DMS53 treated with DMSO at 0.1 percent for 48 hours (cell line): Measurements from ENCODE around the gene SARDH.
"Not testable (repeated sequence)": the region's sequence is repeated elsewhere in the genome, so short reads cannot be mapped to it uniquely, and the experiment has no call there.

Experiments used
- DNase-seq: peaks from one replicate; lab custom pipeline; 2025; ENCODE audit not compliant: unreplicated experiment; lab: John Stamatoyannopoulos, UW

SARDH gene

DNA sequence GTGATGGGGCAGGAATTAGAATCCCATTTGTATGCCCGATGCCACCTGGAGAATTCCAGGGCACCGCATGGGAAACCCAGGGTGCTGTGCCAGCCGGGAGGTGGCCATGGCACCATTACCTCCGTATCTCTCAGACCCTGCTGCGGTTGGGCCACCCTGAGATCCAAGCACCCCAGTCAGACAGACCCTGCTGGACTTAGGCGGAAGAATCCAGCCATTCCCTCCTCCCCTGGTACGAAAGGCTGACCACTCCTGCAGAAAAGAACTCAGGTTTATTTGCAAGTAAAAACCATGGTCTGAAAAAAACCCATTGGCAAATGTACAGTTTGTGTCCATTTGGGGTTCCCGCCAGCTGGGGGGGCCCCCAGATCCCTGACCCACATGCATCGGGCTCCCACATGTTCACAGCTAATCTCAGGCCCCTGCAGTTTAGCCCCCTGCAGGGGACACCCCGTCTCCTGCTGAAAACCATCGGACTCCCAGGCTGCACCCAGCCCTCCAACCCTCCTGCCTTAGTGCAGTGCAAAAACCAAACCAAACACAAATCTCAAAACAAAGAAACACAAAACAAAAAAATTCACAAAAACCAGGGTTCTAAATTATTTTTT is 23.6 kb upstream of the SARDH start:
- DNase-seq: no peak

DNA sequence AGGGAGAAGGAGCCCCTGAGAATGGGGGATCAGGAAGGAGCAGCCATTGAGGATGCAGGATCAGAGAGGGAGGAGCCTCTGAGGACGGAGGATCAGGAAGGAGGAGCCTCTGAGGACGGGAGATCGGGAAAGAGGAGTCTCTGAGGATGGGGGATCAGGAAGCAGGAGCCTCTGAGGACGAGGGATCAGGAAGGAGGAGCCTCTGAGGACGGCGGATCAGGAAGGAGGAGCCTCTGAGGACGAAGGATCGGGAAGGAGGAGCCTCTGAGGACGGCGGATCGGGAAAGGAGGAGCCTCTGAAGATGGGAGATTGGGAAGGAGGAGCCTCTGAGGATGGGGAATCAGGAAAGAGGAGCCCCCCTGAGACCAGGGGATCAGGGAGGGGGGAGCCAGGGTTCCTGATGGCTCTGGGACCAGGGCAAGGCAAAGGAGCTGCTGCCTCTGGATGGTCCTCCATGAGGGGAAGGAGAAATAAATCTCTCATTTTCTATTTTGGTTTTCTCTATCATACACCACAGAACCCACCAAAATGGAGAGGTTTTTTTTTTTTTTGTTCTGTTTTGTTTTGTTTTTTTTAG is 22.6 kb upstream of the SARDH start:
- no peak for DNase-seq

DNA sequence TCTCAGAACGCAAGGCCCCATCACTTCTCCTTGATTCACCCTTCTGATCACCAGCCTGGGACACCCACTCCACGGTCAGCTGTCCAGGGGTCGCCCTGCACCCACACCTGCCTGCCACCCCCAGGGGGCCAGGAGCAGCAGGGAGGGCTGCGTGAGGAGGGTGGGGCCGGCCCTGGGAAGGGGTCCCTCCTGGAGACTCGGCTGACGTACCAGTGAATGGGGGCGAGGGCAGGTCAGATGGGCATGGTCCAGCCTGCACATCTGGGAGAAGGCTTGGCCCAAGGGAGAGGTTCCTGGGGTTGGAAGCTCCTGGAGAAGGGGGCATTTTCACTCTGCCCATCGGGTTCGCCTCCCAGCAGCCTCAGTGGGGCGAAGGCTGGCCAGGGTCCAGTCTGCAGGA is 21.8 kb upstream of the SARDH start:
- no peak for DNase-seq

DNA sequence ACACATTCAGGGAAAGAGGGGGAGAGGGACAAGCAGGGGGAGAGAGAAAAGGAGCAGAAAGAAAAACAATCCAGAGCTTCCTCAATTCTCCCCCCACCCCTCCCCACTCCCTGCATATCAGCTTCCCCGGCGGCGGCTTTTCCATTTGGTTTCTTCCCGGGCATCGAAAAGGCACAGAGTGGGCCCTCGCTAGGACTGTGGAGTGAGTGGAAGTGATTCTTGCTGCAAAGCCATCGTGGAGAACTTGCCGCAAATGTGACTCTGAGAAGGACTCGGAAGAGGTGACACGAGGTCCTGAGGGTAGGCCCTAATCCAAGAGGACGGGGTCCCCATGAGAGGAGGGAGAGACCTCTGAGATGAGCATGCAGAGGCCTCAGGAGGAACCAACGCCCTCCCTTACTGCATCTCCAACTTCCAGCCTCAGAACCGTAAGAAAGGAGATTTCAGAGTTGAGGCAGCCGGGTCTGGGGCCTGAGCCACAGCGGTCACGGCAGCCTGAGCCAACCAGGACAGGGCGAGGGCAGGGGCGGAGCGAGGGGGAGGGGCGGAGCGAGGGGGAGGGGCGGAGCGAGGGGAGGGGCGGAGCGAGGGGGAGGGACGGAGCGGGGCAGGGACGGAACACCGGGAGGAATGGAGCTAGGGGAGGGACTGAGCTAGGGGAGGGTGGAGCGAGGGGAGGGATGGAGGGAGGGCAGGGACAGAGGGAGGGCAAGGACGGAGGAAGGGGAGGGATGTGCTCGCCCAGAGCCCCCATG is 21.2 kb upstream of the SARDH start:
- DNase-seq: no peak

DNA sequence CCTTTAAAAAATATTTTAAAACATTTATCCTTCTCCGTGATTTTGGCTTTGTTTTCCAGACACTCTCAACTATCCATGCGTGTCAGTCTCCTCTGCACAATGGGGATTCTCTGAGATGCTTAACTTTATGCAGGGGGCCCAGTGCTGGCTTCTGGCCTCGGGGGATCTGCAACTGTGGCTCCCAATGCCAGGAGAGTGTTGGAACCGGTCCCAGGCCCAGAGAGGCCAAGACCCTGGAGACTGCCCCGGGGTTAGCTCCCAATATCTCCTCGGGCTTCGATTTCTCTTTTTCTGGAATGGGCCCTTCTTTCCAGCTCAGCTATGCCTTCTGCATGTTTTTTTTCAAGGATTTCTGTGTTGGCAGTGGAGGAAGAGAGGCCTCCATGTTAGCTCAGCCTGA is 20.1 kb upstream of the SARDH start:
- DNase-seq: no peak

DNA sequence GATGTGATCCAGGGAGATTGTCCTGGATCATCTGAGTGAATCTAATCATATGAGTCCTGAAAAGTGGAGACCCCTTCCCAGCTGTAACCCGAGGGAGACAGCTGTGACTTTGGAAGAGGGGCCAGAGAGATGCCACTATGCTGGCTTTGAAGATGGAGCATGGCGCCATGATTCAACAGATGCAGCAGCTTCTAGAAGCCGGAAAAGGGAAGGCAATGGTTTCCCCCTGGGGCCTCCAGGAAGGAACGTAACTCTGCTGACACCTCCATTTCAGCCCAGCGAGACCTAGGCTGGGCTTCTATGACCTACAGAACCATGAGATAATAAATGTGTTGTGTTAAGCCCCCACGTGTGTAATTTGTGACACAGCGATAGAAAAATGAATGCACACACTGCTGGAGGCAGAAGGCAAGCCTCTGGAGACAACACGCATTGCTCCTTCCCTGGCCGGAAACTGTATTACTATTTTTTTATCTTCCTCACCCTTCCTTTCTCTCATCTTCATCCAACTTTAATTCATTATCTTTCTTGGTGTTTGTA is 16.6 kb upstream of the SARDH start:
- DNase-seq: no peak

DNA sequence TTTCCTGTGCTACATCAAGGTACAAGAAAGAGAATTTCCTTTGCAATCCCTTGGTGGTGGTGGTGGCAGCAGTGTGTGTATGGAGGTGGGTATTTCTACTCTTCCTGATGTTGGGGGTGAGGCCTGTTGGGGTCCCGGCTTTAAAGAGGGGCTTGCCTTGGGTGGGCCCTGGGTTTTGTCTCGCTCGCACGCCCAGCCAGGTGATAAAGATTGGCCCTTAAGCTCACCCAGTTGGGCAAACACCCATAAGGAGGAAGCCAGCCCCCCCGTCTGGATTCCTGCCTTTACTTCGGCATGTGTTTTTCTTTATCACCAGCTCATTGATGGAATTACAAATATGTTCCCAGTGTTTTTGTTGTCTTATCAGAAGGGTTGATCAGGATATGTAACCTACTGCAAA is 16.0 kb upstream of the SARDH start:
- DNase-seq: no peak

DNA sequence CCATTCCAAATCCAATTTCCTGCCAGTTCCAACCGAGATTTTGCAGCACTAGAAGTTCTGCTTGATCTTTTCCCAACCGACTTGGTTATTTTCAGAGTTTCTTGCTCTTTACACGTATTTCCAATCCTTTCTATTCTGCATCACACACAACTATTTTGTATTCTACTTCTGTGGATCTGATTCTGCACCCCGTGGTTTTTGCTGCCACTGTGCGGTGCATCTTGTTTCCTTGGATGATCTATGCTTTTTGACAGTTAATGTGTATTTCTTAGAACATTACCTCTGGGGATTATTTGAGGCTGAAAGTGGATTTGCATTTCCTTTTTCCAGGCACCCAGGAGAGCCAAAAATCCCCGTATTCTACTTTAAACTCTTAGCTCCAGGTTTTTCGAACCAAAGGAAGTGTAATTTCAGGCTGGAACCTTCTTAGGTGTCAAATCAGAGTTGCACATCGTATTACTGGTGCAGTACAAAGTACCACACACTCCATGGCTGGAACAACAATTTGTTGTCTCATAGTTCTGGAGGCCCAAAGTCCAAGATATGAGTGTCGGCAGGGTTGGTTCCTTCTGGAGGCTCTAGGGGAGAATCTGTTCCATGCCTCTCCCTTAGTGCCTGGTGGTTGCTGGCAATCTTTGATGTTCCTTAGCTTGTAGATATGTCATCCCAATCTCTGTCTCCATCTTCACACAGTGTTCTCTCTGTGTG is 14.7 kb upstream of the SARDH start:
- DNase-seq: no peak

DNA sequence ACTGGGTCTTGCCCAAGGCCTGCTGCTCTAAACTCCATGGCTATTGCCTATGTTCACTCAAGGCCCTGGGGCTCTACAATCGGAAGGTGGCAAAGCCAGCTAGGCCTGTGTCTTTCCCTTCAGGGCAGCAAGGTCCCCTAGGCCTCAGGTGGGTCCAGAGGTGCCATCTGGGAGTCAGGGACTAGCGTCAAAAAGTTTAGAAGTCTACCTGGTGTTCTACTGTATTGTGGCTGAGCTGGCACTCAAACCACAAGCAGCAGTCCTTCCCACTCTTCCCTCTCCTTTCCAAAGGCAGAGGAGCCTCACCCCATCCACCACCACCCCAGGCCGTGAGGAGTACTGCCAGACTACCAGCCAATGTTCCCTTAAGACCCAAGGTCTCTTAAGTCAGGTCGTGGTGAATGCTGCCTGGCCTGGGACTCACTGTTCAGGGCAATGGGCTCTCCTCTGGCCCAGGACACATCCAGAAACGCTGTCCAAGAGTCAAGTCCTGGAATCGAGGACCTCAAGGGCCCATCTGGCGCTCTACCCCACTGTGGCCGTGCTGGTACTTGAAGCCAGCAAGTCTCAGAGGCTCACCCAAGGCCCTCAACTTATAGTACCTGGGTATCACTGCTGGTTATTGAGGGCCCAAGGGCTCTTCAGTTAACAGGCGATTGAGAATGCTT is 13.0 kb upstream of the SARDH start:
- DNase-seq: no peak

DNA sequence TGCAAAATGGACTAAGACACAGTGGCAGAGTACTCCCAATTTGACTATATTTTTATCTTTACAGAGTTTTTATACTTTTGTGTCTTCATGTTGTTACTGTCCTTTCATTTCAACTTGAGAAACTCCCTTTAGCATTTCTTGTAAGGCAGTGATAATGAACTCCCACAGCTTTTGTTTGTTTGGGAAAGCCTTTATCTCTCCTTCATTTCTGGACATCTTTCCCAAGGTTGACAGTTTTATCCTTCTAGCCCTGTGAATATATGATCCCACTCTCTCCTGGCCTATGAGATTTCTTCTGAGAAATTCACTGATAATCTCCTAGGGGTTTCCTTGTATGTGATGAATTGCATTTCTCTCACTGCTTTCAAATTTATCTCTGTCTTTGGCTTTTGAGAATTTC is 9.2 kb upstream of the SARDH start:
- no peak for DNase-seq

DNA sequence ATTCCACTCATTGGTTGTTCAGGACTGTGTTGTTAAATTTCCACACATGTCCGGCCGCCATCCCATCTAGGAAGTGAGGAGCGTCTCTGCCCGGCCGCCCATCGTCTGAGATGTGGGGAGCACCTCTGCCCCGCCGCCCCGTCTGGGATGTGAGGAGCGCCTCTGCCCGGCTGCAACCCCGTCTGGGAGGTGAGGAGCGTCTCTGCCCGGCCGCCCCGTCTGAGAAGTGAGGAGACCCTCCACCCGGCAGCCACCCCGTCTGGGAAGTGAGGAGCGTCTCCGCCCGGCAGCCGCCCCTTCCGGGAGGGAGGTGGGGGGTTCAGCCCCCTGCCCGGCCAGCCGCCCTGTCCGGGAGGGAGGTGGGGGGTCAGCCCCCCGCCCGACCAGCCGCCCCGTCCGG is 6.4 kb upstream of the SARDH start:
- DNase-seq: not testable (repeated sequence)

DNA sequence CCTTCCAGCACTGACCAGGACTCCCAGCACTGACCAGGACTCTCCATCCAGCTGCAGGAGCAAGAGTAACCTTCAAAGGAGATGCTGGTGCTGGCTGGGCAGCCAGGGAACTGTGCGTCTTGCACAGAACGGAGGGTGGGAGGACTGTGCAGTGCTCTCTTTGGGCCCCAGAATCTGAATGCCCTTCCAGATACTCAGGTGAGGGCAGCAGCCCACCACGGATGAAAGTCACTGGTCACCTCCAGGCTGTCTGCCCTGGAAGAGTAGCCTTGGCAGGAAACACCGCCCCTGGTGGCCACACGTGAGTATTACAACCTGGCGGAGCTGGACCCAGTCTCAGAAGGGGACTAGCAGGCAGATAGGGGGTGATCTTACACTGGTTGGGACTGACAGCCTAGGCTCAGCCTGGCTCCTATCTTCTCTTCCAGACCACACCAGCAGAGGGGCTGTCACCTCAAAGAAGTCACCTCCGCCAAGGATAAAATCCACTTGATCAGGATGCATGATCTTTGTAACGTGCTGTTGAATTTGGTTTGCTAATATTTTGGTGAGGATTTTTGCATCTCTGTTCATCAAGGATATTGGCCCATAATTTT is 4.8 kb upstream of the SARDH start:
- DNase-seq: peak; percentile 68

DNA sequence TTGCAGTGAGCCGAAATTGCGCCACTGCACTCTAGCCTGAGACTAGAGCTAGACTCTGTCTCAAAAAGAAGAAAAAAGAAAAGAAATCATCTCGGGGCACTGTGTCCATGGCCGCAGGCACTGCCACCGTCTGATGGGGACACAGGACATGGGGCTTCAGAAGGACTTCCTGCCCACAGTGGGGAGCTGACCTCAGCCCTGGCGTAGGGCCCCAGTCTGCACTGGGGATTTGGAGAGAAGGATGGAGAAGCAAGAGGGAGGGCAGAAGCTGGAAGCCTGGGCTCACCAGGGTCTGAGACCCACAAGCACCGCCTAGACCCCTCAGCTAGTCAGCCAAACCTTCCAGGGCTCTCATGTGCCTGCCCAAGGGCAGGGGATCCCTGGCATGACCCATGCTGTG is 4.1 kb upstream of the SARDH start:
- no peak for DNase-seq

DNA sequence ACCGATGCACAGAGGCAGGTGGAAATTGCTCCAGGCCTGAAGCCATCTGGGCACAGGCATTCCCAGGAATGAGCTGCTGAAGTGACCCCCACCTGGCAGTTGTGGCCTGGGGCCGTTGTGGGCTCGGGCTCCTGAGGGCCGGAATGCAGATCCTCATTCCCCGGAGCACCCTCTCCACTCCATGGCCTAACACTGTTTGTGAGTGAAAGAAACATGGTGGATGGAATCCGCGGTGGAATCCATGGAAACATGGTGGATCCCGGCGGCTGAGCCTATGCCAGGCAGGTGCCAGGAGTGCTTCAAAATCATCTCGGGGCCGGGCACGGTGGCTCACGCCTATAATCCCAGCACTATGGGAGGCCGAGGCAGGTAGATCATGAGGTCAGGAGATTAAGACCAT is 3.6 kb upstream of the SARDH start:
- no peak for DNase-seq

DNA sequence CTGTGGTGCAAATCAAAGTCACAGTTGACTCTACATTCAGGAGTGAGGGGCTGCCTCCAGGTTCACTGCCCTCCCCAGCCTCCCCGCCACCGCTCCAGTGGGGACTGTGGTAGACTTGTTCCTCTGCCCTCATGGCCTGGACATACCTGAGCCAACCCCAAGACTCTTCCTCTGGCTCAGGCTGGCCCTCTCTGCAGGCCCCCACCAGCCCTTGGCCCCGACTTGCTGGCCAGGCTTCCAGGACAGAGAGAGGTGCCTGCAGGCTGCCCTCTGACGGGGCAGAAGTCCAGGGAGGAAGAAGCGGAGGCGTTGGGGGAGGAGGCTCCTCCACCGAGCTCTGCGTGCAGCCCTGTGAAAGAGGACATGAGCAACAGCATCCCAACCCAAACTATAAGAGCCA is 2.8 kb upstream of the SARDH start:
- no peak for DNase-seq

DNA sequence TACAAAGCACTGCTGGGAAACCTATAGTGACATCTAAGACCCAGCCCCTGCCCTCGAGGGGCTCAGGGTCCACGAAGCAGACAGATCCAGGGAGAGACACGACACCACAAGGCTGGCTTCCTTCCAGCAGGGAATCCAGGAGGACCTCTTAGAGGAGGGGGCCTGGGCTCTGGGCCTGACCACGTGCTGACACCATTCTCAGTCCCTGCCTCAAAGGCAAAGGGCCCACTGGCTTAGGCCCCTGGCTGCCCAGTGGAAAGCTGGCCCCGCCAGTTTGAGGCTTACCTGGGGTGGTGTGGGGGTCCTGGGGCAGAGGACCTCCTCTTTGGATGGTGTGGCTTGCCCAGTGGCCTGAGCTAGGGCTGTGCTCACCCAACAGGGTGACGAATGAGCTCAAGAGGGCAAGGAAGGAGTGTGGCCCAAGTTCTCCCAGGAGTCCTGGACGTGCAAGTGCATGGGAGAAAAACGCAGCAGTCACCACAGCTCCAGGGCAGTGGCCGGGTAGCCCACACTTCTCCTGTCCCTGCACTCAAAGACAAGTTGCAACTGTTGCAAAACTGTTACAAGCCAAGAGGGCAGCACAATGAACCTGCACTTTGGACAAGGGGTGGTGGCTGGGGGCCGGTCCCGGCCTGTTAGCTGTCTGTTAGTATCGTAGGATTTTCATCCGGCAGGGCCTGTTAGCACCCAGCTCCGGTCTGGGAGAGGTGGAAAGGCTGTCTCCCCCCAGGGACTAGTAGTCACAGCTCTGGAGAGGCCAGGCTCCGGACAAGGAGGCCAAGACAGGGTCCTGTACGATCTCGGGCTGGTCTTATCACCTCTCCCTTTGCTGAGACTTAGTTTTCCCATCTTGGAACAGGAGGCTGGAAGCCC is 1.5 kb upstream of the SARDH start:
- no peak for DNase-seq

DNA sequence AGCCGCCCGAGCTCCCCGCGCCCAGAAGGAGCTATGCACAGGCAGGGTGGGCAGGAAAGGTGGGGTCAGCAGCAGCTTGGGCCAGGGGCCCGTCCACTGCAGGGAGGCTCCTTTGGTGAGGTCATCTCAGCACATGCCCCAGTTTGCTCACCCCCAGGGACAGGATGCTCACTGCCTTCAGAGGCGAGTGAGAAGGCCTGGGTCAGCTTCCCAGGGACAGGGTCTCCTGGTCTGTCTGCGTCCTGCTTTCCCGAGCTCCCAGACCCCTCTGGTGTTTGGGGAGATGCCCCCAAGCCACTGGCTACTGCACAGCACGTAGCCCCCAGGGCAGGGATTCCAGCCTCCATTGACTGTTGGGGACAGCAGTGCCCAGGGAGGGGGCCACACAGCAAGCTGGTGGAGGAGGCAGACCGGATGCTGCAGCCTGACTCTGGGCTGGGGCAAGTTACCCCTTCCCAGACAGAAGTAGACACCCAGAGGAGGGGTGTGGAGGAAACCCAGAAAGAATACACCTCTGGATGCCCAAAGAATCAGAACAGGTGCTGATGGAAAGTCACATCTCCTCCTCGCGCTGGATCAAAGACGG is 581 bp upstream of the SARDH start:
- DNase-seq: no peak

DNA sequence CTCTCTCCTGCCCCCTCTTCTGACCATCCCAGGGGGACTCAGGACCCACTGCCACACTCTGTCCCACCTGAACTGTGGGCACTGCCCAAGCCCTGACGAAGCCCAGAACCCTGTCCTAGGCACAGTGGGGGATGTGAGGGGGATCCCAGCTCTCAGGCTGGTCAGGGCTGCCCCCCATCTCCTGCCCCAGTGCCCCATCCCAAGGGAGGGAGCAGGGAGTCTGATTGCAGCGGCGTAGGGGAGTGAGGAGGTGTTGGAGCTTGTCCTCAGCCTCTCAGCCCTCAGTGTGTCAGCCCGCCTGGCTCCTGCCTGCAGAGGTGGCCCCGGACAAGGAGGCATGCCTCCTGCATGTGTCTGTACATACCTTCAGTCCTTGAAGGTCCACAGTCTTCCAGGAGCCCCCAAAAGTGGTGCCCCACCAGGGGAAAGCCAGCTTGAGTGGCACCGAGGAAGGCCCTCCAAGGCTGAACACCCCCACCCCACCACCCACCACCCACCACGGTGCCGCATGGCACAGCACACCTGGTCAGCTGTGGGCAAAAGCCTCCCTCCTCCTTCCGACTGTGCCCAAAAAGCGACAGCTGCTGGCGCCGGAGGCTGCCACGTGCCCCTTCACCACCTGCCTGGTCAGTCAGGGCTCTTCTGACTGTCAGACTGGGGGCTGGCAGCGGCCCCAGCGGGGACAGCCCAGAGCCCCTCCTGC is 930 bp downstream of the SARDH start:
- DNase-seq: peak; percentile 21

DNA sequence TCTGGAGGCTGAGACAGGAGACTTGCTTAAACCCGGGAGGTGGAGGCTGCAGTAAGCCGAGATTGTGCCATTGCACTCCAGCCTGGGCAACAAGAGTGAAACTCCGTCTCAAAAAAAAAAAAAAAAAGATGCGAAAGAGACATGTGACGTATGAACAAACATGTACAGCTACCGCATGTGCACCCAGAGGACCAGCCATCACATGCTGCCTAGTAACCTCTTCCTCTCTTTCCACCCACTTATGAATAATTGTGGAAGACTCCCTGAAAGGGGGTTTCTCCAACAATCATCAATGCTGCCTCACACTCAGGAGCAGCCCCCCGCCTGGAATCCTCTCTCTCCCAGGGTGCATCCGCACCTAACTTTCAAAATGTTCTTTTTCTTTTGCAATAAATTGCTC is 2.2 kb downstream of the SARDH start:
- DNase-seq: no peak
